Right atrium auricular region (tissue), 2 donors: ENCODE results near the gene CPLANE2. TPM values are rescaled to one million over a fixed set of nuclear protein-coding genes. Genes with fewer than 3 reads are reported as not detected.

Experiments used
- DNase-seq: peaks from one replicate; pipeline ENCODE4 v3.0.0-alpha.2; 2019; ENCODE audit warnings: low spot score
- H3K27ac ChIP-seq, 2 donors: fragments of 200-600 bp; sonication (generic); 1 replicate in 1 of 2; 2 replicates in 1 of 2; pipeline ENCODE4 v1.5.1; 2016 to 2019
- H3K27me3 ChIP-seq, 2 donors: fragments of 200-600 bp; sonication (generic); one replicate each; pipeline versions ENCODE4 v1.5.1 to v1.6.0; 2017 to 2019
- H3K36me3 ChIP-seq: fragments of 200-600 bp; sonication (generic); one replicate; pipeline ENCODE4 v1.5.1; 2016
- H3K4me1 ChIP-seq, 2 donors: fragments of 200-600 bp; sonication (generic); one replicate each; pipeline versions ENCODE4 v1.5.1 to v1.6.0; 2017 to 2019
- H3K4me3 ChIP-seq, 2 donors: fragments of 200-600 bp; sonication (generic); 1 replicate in 1 of 2; 2 replicates in 1 of 2; pipeline ENCODE4 v1.5.1; 2017 to 2019; ENCODE audit warnings: mild to moderate bottlenecking in 1 of 2, moderate library complexity in 1 of 2
- H3K9me3 ChIP-seq, 2 donors: fragments of 200-600 bp; sonication (generic); one replicate each; pipeline ENCODE4 v1.5.1; 2019
- total RNA-seq, 2 donors: library from RNA; depleted of rRNA; stranded (reverse); fragments of >200 nt; gene quantifications; one replicate each; pipeline ENCODE4 v1.1.0, GENCODE V29; 2016
- TF ChIP-seq, protein P1 (sequence below), 2 donors: fragments of 200-600 bp; sonication (generic); IDR thresholded peaks; one replicate each; pipeline ENCODE4 v1.5.1; 2019; ENCODE audit warnings: antibody characterized with exemption in 2 of 2

The CPLANE2 gene
- total RNA-seq, 2 donors from 2014 or later: 4.4 to 5.0 TPM

DNA sequence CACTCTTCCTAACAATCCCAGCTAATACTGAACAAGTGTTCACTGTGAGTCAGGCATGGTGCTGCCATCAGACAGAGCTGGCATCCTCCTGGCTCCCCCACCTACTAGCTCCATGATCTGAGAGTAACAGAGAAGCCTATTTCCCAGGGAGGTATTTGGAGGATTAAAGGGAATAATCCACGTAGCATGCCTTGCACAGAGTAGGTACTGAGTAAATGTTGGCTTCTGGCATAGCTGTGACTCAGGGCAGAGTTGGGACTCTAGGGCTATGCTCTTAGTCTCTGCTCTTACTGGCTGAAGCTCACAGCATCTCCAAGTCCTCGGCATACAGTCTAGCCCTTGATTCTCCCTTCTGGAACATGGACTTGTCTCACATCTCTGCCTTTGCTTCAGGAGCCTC, 32.8 kb downstream of the CPLANE2 start:
- TF ChIP-seq, protein P1, sequence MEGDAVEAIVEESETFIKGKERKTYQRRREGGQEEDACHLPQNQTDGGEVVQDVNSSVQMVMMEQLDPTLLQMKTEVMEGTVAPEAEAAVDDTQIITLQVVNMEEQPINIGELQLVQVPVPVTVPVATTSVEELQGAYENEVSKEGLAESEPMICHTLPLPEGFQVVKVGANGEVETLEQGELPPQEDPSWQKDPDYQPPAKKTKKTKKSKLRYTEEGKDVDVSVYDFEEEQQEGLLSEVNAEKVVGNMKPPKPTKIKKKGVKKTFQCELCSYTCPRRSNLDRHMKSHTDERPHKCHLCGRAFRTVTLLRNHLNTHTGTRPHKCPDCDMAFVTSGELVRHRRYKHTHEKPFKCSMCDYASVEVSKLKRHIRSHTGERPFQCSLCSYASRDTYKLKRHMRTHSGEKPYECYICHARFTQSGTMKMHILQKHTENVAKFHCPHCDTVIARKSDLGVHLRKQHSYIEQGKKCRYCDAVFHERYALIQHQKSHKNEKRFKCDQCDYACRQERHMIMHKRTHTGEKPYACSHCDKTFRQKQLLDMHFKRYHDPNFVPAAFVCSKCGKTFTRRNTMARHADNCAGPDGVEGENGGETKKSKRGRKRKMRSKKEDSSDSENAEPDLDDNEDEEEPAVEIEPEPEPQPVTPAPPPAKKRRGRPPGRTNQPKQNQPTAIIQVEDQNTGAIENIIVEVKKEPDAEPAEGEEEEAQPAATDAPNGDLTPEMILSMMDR (IDR thresholded peaks at IDR 0.05): no peak
- H3K36me3 ChIP-seq: no peaks in the 10 kb centered on the region
- no peaks in the 10 kb centered on the region for H3K27me3 ChIP-seq
- H3K27ac ChIP-seq: no peak overlapping the region
- H3K9me3 ChIP-seq: no peaks in the 10 kb centered on the region
- H3K4me3 ChIP-seq: no peak overlapping the region
- peaks cover 0 to 22% of the 10 kb centered on the region in 2 donors for H3K4me1 ChIP-seq
- no peak for DNase-seq

DNA sequence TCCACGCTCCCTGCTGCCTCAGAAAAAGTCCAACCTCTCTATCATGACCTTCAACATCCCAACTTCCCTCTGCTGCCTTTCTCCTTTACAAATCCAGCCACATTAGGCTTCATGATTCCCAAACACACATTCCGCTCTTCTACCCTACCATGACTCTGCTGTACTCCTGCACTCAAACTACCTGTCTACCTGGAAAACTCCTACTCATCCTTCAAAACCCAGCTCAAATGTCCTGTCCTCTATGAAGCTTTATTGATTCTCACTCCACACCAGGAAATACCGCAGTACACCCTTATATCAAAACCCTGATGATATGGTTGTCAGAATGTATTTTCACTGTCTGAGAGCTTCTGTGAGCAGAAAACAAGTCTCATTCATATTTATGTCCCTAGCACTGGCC, 33.4 kb downstream of the CPLANE2 start:
- TF ChIP-seq, protein P1 (IDR thresholded peaks at IDR 0.05): no peak
- no peaks in the 10 kb centered on the region for H3K9me3 ChIP-seq
- H3K27ac ChIP-seq: no peak overlapping the region
- no peaks in the 10 kb centered on the region for H3K27me3 ChIP-seq
- H3K4me1 ChIP-seq: peaks cover 0 to 22% of the 10 kb centered on the region in 2 donors
- no peak overlapping the region for H3K4me3 ChIP-seq
- no peak for DNase-seq
- H3K36me3 ChIP-seq: no peaks in the 10 kb centered on the region

DNA sequence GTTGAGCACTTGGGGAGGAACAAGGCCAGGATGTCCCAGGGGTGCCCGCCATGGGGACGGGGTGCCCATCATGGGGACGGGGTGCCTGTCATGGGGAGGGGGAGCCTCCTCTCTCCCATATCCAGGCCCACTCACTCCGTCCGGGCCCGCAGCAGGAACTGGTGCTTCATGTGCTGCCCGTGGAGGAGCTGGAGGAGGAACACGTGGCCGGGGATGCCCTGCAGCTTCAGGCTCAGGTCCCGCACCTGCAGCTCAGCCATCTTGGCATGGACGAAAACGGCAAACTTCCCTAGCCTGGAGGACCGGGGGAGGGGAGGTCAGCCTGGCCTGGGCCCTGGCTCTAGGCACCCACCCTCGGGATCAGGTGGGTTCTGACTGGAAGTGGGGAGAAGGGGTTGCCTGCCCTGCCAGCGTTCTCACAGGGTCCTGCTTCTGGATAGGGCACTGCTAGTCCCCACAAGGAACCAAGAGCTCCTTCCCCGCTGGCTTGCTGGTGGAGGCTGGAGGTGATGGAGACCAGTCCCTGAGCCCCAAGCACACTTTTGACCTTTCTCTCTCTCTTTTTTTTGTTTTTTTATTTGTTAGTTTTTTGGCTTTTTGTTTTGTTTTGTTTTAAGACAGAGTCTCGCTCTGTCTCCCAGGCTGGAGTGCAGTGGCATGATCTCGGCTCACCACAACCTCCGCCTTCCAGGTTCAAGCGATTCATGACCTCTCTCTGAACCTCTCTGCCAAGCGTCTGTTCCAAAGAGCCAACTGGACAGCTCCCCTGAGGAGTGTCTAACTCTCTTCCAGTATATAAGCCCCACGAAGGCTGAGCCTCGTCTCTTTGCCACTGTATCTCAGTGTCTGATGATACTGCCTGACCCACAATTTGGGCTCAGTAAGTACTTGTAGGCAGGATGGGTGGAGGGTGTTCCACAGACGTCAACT, 34.4 kb downstream of the CPLANE2 start:
- TF ChIP-seq, protein P1 (IDR thresholded peaks at IDR 0.05): no peak
- Histone ChIP-seq H3K27ac (no peak overlapping the region), H3K36me3 (no peaks in the 10 kb centered on the region), H3K27me3 (no peaks in the 10 kb centered on the region), H3K4me3 (no peak overlapping the region), H3K4me1 (peaks cover 0 to 15% of the 10 kb centered on the region in 2 donors), H3K9me3 (no peaks in the 10 kb centered on the region)
- no peak for DNase-seq

DNA sequence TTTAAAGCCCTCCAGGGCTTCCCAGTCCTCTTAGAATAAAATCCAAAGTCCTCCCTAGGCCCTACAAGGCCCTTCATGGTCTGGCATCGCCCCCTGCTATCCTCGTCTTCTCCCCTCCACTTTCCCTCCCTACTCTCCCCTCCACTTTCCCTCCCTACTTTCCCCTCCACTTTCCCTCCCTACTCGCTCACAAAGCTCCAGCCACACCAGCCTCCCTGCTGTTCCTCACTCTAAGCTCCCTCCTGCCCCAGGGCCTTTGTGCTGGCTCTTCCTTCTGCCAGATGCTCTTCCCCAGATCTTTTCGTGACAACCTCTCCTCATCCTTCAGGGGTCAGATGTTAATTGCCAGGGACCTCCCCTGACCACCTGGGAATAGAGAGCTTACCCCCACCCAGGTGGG, 37.3 kb downstream of the CPLANE2 start:
- no peak overlapping the region for H3K4me3 ChIP-seq
- no peaks in the 10 kb centered on the region for H3K4me1 ChIP-seq
- no peaks in the 10 kb centered on the region for H3K36me3 ChIP-seq
- DNase-seq: no peak
- TF ChIP-seq, protein P1 (IDR thresholded peaks at IDR 0.05): no peak
- H3K27me3 ChIP-seq: no peaks in the 10 kb centered on the region
- H3K9me3 ChIP-seq: no peaks in the 10 kb centered on the region
- H3K27ac ChIP-seq: no peak overlapping the region

DNA sequence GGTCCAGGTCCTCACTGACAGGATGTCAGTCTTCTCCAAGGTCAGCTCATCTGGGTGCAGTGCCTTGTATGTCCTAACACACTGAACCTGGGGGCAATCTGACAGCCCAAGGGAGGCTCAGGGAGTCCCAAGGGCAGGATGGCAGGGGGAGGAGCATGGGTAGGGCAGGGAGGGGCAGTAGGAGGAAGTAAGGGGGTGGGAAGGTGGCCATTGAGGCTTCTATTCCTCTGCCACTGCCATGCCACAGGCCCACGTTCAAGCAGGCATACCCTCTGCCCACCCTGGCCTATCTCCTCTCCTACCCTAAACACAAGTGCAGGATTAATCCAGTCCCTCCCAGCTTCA, 37.9 kb downstream of the CPLANE2 start:
- no peaks in the 10 kb centered on the region for H3K27me3 ChIP-seq

More for the DNA sequence above, 37.9 kb downstream of the CPLANE2 start:
- H3K4me1 ChIP-seq: no peaks in the 10 kb centered on the region
- no peaks in the 10 kb centered on the region for H3K9me3 ChIP-seq
- H3K36me3 ChIP-seq: no peaks in the 10 kb centered on the region
- TF ChIP-seq, protein P1 (IDR thresholded peaks at IDR 0.05): no peak
- DNase-seq: no peak
- H3K27ac ChIP-seq: no peak overlapping the region
- H3K4me3 ChIP-seq: no peak overlapping the region
